Fibroblast of the aortic adventitia (primary cell): Measurements from ENCODE around the gene TUT1. TPM values are rescaled to one million over a fixed set of nuclear protein-coding genes. Genes with fewer than 3 reads are reported as not detected.

ENCODE experiments used
- DNase-seq: peaks from one replicate; pipeline ENCODE4 v3.0.0-alpha.2; 2010; ENCODE audit warnings: low read depth
- H3K4me3 ChIP-seq: 2 replicates; pipeline ENCODE4 v1.5.1; 2011; ENCODE audit warnings: low read depth, mild to moderate bottlenecking, control low read depth, low read length, moderate library complexity
- CTCF ChIP-seq: IDR thresholded peaks from 2 replicates; pipeline ENCODE4 v1.5.1; 2011; ENCODE audit warnings: mild to moderate bottlenecking, low read length, control low read depth, inconsistent platforms; ENCODE audit not compliant: insufficient read depth
- total RNA-seq: library from RNA; depleted of rRNA; stranded (reverse); fragments of >200 nt; gene quantifications from 2 replicates; pipeline ENCODE4 v1.2.3, GENCODE V29; 2012; ENCODE audit warnings: low replicate concordance

Gene TUT1
- total RNA-seq, 1 donor: 4.5 TPM

GRCh38 chr11:62556108-62556874, 35.0 kb downstream of the TUT1 start:
- DNase-seq: peak; percentile 95
- H3K4me3 ChIP-seq: peak overlapping the region; percentile 48
- no peak for TF ChIP-seq CTCF

- DNase-seq: peak; percentile 62
- peak overlapping the region; percentile 48 for H3K4me3 ChIP-seq
- TF ChIP-seq CTCF: no peak
Measured at GRCh38 chr11:62555464-62556107, 35.7 kb downstream of the TUT1 start.

GRCh38 chr11:62554387-62555167, 36.7 kb downstream of the TUT1 start:
- DNase-seq: no peak
- peak overlapping the region; percentile 13 for H3K4me3 ChIP-seq

GRCh38 chr11:62553839-62554361, 37.4 kb downstream of the TUT1 start:
- no peak for TF ChIP-seq CTCF
- DNase-seq: peak; percentile 78

More at GRCh38 chr11:62554387-62555167, 36.7 kb downstream of the TUT1 start:
- TF ChIP-seq CTCF: no peak

GRCh38 chr11:62553080-62553838, 38.1 kb downstream of the TUT1 start:
- no peak for TF ChIP-seq CTCF
- DNase-seq: peak; percentile 96
- H3K4me3 ChIP-seq: peak overlapping the region; percentile 57

More at GRCh38 chr11:62553839-62554361, 37.4 kb downstream of the TUT1 start:
- H3K4me3 ChIP-seq: peak overlapping the region; percentile 32
